ENCODE data around the gene CD93. TPM values are rescaled to one million over a fixed set of nuclear protein-coding genes. Genes with fewer than 3 reads are reported as not detected.

CD93 gene
- total RNA-seq, 1 donor from 2014 or later, result 0.02 TPM

DNA sequence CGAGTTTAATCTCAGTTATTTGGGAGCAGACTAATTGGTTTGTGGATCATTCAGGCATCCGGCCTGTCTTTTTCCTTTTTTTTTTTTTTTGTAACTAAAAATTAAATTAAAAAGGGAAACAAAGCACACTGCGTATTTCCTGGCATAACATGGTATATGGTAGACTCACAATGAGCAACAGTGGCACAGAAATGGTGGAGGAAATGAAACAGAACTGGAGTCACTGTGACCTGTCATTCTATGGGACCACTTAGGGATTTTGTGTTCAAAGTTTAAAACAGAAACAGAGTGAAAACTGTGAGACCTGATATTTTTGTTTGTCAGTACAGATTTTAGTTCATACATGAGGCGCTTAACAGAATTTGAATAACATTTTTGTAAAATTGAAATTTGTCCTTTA is 4.8 kb upstream of the CD93 start:
- H4K20me1 ChIP-seq (ENCODE audit: insufficient read depth, low read length), result no peaks in the 10 kb centered on the region
- no peaks in the 10 kb centered on the region for H3K9me3 ChIP-seq (ENCODE audit: insufficient read depth, low read depth, low read length)
- Mint-ChIP-seq H3K36me3 (ENCODE audit: low read depth, unreplicated experiment) (no peaks in the 10 kb centered on the region), H3K27ac (ENCODE audit: unreplicated experiment) (no peak overlapping the region), H3K4me1 (ENCODE audit: low read depth, unreplicated experiment) (peaks cover 7% of the 10 kb centered on the region), H3K27me3 (ENCODE audit: low read depth, unreplicated experiment) (peaks cover 33% of the 10 kb centered on the region), H3K4me3 (ENCODE audit: unreplicated experiment) (no peak overlapping the region), H3K9me3 (ENCODE audit: unreplicated experiment) (no peaks in the 10 kb centered on the region)
- H3K4me3 ChIP-seq (ENCODE audit: insufficient read depth, low read depth, low read length), result no peak overlapping the region
- no peak overlapping the region for H3K9ac ChIP-seq (ENCODE audit: low read length)
- no peak for FAIRE-seq
- H3K79me2 ChIP-seq (ENCODE audit: insufficient read depth, low read length), result no peaks in the 10 kb centered on the region
- no peaks in the 10 kb centered on the region for H3K36me3 ChIP-seq (ENCODE audit: insufficient read depth, low read length)
- TF ChIP-seq, protein P1, sequence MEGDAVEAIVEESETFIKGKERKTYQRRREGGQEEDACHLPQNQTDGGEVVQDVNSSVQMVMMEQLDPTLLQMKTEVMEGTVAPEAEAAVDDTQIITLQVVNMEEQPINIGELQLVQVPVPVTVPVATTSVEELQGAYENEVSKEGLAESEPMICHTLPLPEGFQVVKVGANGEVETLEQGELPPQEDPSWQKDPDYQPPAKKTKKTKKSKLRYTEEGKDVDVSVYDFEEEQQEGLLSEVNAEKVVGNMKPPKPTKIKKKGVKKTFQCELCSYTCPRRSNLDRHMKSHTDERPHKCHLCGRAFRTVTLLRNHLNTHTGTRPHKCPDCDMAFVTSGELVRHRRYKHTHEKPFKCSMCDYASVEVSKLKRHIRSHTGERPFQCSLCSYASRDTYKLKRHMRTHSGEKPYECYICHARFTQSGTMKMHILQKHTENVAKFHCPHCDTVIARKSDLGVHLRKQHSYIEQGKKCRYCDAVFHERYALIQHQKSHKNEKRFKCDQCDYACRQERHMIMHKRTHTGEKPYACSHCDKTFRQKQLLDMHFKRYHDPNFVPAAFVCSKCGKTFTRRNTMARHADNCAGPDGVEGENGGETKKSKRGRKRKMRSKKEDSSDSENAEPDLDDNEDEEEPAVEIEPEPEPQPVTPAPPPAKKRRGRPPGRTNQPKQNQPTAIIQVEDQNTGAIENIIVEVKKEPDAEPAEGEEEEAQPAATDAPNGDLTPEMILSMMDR (IDR thresholded peaks at IDR 0.05; ENCODE audit: insufficient read depth, low read depth, low read length), result no peak
- no peak for TF ChIP-seq EZH2 (IDR thresholded peaks at IDR 0.05; ENCODE audit: insufficient read depth, low read length)
- no peak for DNase-seq (ENCODE audit: low read depth)
- H3K4me2 ChIP-seq (ENCODE audit: low read length), result no peak overlapping the region
- peaks cover 9% of the 10 kb centered on the region for H3K4me1 ChIP-seq (ENCODE audit: insufficient read depth, low read length)
- peaks cover 3% of the 10 kb centered on the region for H3K27me3 ChIP-seq (ENCODE audit: insufficient read depth, low read length)
- H3K27ac ChIP-seq (ENCODE audit: low read depth, low read length), result no peak overlapping the region
- H2AFZ ChIP-seq (ENCODE audit: low read depth, low read length), result no peak overlapping the region

DNA sequence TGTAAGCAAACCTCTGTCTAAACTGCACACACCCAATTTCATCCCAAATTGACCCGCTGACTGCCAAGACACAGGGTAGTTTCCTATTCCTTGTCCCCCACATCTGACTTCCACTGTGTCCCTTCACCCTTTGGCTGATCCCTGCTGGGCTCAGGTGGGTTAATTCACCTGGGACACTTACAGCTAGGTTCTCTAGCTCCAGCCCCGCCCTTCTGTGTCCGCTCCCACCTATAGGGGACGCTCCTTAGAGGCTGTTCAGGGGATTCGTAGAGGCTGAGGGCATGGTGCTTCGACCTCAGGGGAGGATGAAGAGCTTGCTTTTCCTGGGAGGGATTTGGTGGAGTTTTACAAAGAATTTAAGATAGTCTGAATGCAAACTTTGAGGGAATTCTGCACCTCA is 4.0 kb upstream of the CD93 start:
- Mint-ChIP-seq H3K27ac (ENCODE audit: unreplicated experiment) (no peak overlapping the region), H3K36me3 (ENCODE audit: low read depth, unreplicated experiment) (no peaks in the 10 kb centered on the region), H3K4me3 (ENCODE audit: unreplicated experiment) (no peak overlapping the region), H3K4me1 (ENCODE audit: low read depth, unreplicated experiment) (peaks cover 5% of the 10 kb centered on the region), H3K27me3 (ENCODE audit: low read depth, unreplicated experiment) (peaks cover 30% of the 10 kb centered on the region), H3K9me3 (ENCODE audit: unreplicated experiment) (no peaks in the 10 kb centered on the region)
- H4K20me1 ChIP-seq (ENCODE audit: insufficient read depth, low read length), result no peaks in the 10 kb centered on the region
- peaks cover 3% of the 10 kb centered on the region for H3K27me3 ChIP-seq (ENCODE audit: insufficient read depth, low read length)
- no peak overlapping the region for H3K9ac ChIP-seq (ENCODE audit: low read length)
- peaks cover 9% of the 10 kb centered on the region for H3K4me1 ChIP-seq (ENCODE audit: insufficient read depth, low read length)
- H3K9me3 ChIP-seq (ENCODE audit: insufficient read depth, low read depth, low read length), result no peaks in the 10 kb centered on the region
- no peak overlapping the region for H3K27ac ChIP-seq (ENCODE audit: low read depth, low read length)
- no peak overlapping the region for H2AFZ ChIP-seq (ENCODE audit: low read depth, low read length)
- H3K79me2 ChIP-seq (ENCODE audit: insufficient read depth, low read length), result no peaks in the 10 kb centered on the region
- FAIRE-seq (no peak), DNase-seq (ENCODE audit: low read depth) (no peak)
- no peak overlapping the region for H3K4me2 ChIP-seq (ENCODE audit: low read length)
- no peaks in the 10 kb centered on the region for H3K36me3 ChIP-seq (ENCODE audit: insufficient read depth, low read length)
- no peak for TF ChIP-seq EZH2 (IDR thresholded peaks at IDR 0.05; ENCODE audit: insufficient read depth, low read length)
- TF ChIP-seq, protein P1 (IDR thresholded peaks at IDR 0.05; ENCODE audit: insufficient read depth, low read depth, low read length), result no peak
- no peak overlapping the region for H3K4me3 ChIP-seq (ENCODE audit: insufficient read depth, low read depth, low read length)

DNA sequence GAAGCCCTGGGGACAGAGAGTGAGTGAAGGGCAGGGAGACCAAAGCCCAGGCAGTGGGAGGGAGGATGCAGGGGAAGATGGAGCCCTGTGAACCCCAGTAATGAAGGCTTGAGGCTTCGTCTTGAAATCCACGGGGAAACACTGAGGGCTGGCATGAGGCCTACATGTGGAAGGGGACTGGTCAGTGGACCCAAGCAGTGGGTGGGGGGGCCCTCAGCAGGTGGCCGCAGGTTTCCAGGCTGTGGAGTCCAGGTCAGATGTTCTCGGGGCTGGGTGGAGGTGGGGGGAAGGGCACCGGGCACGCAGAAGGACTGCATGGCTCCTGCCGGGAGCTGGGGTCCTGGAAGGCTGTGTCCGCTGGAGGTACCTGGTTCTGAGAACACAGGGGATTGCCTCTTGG is 2.7 kb upstream of the CD93 start:
- DNase-seq (ENCODE audit: low read depth), result no peak
- TF ChIP-seq EZH2 (IDR thresholded peaks at IDR 0.05; ENCODE audit: insufficient read depth, low read length), result no peak
- TF ChIP-seq, protein P1 (IDR thresholded peaks at IDR 0.05; ENCODE audit: insufficient read depth, low read depth, low read length), result no peak
- Histone ChIP-seq H3K79me2 (ENCODE audit: insufficient read depth, low read length) (no peaks in the 10 kb centered on the region), H3K36me3 (ENCODE audit: insufficient read depth, low read length) (no peaks in the 10 kb centered on the region), H3K4me2 (ENCODE audit: low read length) (no peak overlapping the region), H3K4me3 (ENCODE audit: insufficient read depth, low read depth, low read length) (no peak overlapping the region), H3K27me3 (ENCODE audit: insufficient read depth, low read length) (peaks cover under 1% of the 10 kb centered on the region), H4K20me1 (ENCODE audit: insufficient read depth, low read length) (no peaks in the 10 kb centered on the region), H3K27ac (ENCODE audit: low read depth, low read length) (no peak overlapping the region), H2AFZ (ENCODE audit: low read depth, low read length) (no peak overlapping the region), H3K9me3 (ENCODE audit: insufficient read depth, low read depth, low read length) (no peaks in the 10 kb centered on the region), H3K9ac (ENCODE audit: low read length) (no peak overlapping the region), H3K4me1 (ENCODE audit: insufficient read depth, low read length) (peaks cover 9% of the 10 kb centered on the region)
- no peak overlapping the region for H3K4me3 Mint-ChIP-seq (ENCODE audit: unreplicated experiment)
- no peak for FAIRE-seq
- no peaks in the 10 kb centered on the region for H3K9me3 Mint-ChIP-seq (ENCODE audit: unreplicated experiment)
- H3K27me3 Mint-ChIP-seq (ENCODE audit: low read depth, unreplicated experiment), result peaks cover 32% of the 10 kb centered on the region
- H3K27ac Mint-ChIP-seq (ENCODE audit: unreplicated experiment), result no peak overlapping the region
- peaks cover 2% of the 10 kb centered on the region for H3K4me1 Mint-ChIP-seq (ENCODE audit: low read depth, unreplicated experiment)
- no peaks in the 10 kb centered on the region for H3K36me3 Mint-ChIP-seq (ENCODE audit: low read depth, unreplicated experiment)

Measured in astrocyte (in vitro differentiated cells and primary cell).